K562 (cell line): Measurements from ENCODE around the gene NFATC2. TPM values are rescaled to one million over a fixed set of nuclear protein-coding genes. Genes with fewer than 3 reads are reported as not detected.

Source experiments
- ETV6 ChIP-seq, 3 experiments: fragments of 150-350 bp in 1 of 3; sonication (generic) in 1 of 3; formaldehyde crosslinking in 1 of 3; IDR thresholded peaks; 2 replicates each; pipeline versions ENCODE4 v1.6.1 to v1.8.0; 2014 to 2022; ENCODE audit warnings: borderline replicate concordance in 2 of 3, low read depth in 2 of 3, antibody characterized with exemption in 1 of 3, low read length in 1 of 3, mild to moderate bottlenecking in 1 of 3, missing genetic modification reagents in 1 of 3
- GTF2A2 ChIP-seq: IDR thresholded peaks from 2 replicates; pipeline ENCODE4 v1.6.1; 2016; ENCODE audit warnings: mild to moderate bottlenecking, missing genetic modification characterization, missing compliant biosample characterization
- HDAC8 ChIP-seq: fragments of 450-650 bp; IDR thresholded peaks from 2 replicates; pipeline ENCODE4 v1.6.1; 2016; ENCODE audit warnings: mild to moderate bottlenecking, missing genetic modification characterization, moderate library complexity, missing compliant biosample characterization
- NR2C1 ChIP-seq, 2 experiments: fragments of 450-650 bp; IDR thresholded peaks; 2 replicates each; pipeline ENCODE4 v1.6.1; 2017; ENCODE audit warnings: mild to moderate bottlenecking in 2 of 2, antibody characterized with exemption in 1 of 2, inconsistent platforms in 1 of 2, missing compliant biosample characterization in 1 of 2, missing genetic modification characterization in 1 of 2
- RBM39 ChIP-seq: fragments of 200-400 bp; formaldehyde crosslinking; optimal IDR thresholded peaks from 2 replicates; pipeline ENCODE3; 2018; ENCODE audit warnings: low read depth, low read length
- SIRT6 ChIP-seq: IDR thresholded peaks from one replicate; pipeline ENCODE4 v1.6.1; 2012; ENCODE audit warnings: low read depth, mild to moderate bottlenecking, control low read depth, inconsistent platforms, low read length, moderate library complexity
- ZKSCAN1 ChIP-seq: fragments of 150-350 bp; IDR thresholded peaks from 2 replicates; pipeline ENCODE4 v1.6.1; 2016; ENCODE audit warnings: low read depth, low read length
- ZNF134 ChIP-seq: fragments of 250-450 bp; sonication (Bioruptor Pico); conservative IDR thresholded peaks from 2 replicates; pipeline ENCODE4 v1.4.0; 2020
- ZNF318 ChIP-seq, 2 experiments: fragments of 450-650 bp; IDR thresholded peaks; 2 replicates each; pipeline ENCODE4 v1.6.1; 2016; ENCODE audit warnings: mild to moderate bottlenecking in 2 of 2, borderline replicate concordance in 1 of 2, low read depth in 1 of 2, moderate library complexity in 1 of 2
- ZNF41 ChIP-seq: fragments of 250-450 bp; sonication (Bioruptor Pico); conservative IDR thresholded peaks from 2 replicates; pipeline ENCODE4 v1.4.0; 2020; ENCODE audit warnings: mild to moderate bottlenecking
- polyA plus RNA-seq, 8 experiments: library from polyadenylated mRNA; depleted of rRNA in 4 of 8; stranded (reverse) in 5 of 8; unstranded in 3 of 8; fragments of >200 nt; fragmentation: Nextera tagmentation in 2 of 8; fragmentation: Illumina TruSeq in 1 of 8; extraction: Ambion mirVana in 2 of 8; extraction: Trizol in 1 of 8; gene quantifications; 2 replicates each; pipeline versions ENCODE4 v1.2.1 to v1.2.3, GENCODE V29; 2011 to 2014; ENCODE audit warnings: inconsistent platforms in 1 of 8, missing spikeins in 1 of 8
- total RNA-seq, 7 experiments: library from RNA; depleted of rRNA in 6 of 7; stranded (reverse); fragments of >200 nt in 6 of 7; fragmentation: Illumina TruSeq in 2 of 7; extraction: Trizol in 2 of 7; gene quantifications; 2 replicates each; pipeline versions ENCODE4 v1.2.1 to v1.2.3, GENCODE V29; 2011 to 2021; ENCODE audit warnings: low replicate concordance in 1 of 7
- TF ChIP-seq, protein P1 (sequence below): fragments of 250-450 bp; sonication (Bioruptor Pico); IDR thresholded peaks from 2 replicates; pipeline ENCODE4 v1.8.0; 2022; ENCODE audit warnings: inconsistent platforms, mild to moderate bottlenecking, moderate library complexity, borderline replicate concordance
- TF ChIP-seq, protein P2 (sequence below), 2 experiments: fragments of 450-650 bp; conservative IDR thresholded peaks; 2 replicates each; pipeline ENCODE4 v1.6.1; 2017; ENCODE audit warnings: mild to moderate bottlenecking in 2 of 2, moderate library complexity in 2 of 2

The NFATC2 gene
- total and polyA plus RNA-seq, 9 of the 15 experiments (the other 6 are each of a cell fraction or from before 2014, with no cell fraction given): 1.9 to 11.2 (median 3.0) TPM

DNA sequence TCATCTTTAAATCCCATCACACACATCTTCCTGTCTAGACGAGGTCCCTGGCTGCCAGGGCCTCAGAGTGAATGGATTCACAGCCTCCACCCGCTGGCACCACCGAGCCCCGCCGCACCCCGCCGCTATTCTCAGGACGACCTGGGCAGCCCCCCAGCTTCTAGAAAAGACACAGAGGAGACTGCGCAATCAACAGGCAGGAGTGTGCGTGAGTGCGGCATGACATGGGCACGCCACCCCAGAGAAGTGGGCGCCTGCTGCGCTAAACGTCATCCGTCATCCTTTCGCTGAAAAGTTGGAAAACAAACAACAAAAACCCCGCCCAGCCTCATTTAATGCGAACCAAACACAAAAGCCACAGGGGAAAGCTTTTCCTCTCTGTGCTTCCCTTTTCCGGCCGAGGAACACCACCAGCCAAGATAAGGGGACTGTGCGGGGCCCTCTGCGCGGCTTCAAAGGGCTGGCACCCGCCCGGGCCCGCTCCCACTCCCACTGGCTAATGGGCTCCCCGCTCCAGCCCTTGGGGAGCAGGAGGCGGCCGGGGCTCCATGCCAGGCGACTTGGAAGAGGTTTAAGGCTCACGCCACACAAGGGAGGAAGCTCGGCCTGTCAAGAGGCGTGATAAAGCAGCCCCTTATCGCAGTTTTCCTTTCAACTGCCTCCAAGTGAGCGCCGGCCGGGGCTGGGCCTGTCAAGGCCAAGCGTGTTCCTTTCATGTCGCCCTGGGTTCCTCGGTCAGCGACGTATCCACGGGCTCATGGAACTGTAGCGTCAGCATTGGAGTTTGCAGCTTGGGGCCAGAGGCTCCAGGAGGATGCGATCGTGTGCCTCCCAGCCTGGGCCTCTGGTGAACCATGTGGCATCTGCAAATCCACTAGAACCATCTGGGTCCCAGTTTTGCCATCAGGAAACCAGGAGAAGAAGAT lies 50.1 kb downstream of the NFATC2 start (continued):
- TF ChIP-seq ZNF318 (IDR thresholded peaks at IDR 0.05; ENCODE audit: borderline replicate concordance in 1 of 2, low read depth in 1 of 2): no peak
- peak; percentile 60; the same call in 1 of the 2 replicates for TF ChIP-seq HDAC8 (tag)
- TF ChIP-seq ZNF134 (CRISPR knock-in tag): no peak
- TF ChIP-seq ETV6 (IDR thresholded peaks at IDR 0.05; ENCODE audit: borderline replicate concordance in 1 of 2, low read depth in 2 of 2, low read length in 1 of 2): peak in 1 of 2 experiments; percentile 75; a peak in 2 of 4 replicates
- TF ChIP-seq ETV6 (CRISPR knock-in tag; IDR thresholded peaks at IDR 0.05; ENCODE audit: borderline replicate concordance): no peak
- TF ChIP-seq, protein P1, sequence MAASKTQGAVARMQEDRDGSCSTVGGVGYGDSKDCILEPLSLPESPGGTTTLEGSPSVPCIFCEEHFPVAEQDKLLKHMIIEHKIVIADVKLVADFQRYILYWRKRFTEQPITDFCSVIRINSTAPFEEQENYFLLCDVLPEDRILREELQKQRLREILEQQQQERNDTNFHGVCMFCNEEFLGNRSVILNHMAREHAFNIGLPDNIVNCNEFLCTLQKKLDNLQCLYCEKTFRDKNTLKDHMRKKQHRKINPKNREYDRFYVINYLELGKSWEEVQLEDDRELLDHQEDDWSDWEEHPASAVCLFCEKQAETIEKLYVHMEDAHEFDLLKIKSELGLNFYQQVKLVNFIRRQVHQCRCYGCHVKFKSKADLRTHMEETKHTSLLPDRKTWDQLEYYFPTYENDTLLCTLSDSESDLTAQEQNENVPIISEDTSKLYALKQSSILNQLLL (CRISPR knock-in tag): no peak
- TF ChIP-seq ZNF41: 0 out of 2 replicates have a peak, but pooled peaks have one; percentile 18
- no peak for TF ChIP-seq RBM39
- no peak for TF ChIP-seq GTF2A2 (tag)
- no peak for TF ChIP-seq SIRT6
- TF ChIP-seq, protein P2, sequence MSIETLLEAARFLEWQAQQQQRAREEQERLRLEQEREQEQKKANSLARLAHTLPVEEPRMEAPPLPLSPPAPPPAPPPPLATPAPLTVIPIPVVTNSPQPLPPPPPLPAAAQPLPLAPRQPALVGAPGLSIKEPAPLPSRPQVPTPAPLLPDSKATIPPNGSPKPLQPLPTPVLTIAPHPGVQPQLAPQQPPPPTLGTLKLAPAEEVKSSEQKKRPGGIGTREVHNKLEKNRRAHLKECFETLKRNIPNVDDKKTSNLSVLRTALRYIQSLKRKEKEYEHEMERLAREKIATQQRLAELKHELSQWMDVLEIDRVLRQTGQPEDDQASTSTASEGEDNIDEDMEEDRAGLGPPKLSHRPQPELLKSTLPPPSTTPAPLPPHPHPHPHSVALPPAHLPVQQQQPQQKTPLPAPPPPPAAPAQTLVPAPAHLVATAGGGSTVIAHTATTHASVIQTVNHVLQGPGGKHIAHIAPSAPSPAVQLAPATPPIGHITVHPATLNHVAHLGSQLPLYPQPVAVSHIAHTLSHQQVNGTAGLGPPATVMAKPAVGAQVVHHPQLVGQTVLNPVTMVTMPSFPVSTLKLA (conservative IDR thresholded peaks at IDR 0.05): peak; percentile 64 to 84; a peak in 3 of 4 replicates
- TF ChIP-seq NR2C1 (IDR thresholded peaks at IDR 0.05): no peak
- no peak; the same call in 1 of the 2 replicates for TF ChIP-seq NR2C1 (tag; IDR thresholded peaks at IDR 0.05)
- no peak for TF ChIP-seq ZKSCAN1
